Smooth muscle cell of the brain vasculature (primary cell): ENCODE results near the gene MGAT4A.
"Not testable (repeated sequence)": the region's sequence is repeated elsewhere in the genome, so short reads cannot be mapped to it uniquely, and the experiment has no call there.

Experiments
- DNase-seq: peaks from one replicate; pipeline ENCODE4 v3.0.0-alpha.2; 2012; ENCODE audit warnings: low read depth, low spot score

MGAT4A gene

GRCh38 chr2:98607741-98608115 is 123.2 kb downstream of the MGAT4A start:
- DNase-seq: no peak

GRCh38 chr2:98607104-98607503 is 123.8 kb downstream of the MGAT4A start:
- DNase-seq: no peak

DNA sequence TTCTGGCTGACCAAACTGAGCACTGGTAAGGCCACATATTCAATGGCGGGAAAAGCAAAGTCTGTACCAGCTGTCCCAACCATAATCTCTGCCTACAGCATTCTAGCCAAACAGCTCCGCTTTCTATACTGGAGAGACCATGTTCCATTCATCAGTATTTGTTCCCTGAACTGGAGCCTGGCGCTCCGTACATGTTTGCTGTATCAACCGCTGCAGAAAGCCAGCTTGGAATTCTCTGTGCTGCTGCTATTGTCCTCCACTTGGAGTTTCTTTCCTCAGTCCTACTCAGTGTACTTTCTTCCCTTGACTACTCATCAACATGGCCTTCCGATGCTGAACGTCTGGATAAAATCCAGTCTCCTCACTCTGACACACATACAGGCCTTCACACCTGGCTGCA is 124.5 kb downstream of the MGAT4A start:
- DNase-seq: no peak

GRCh38 chr2:98605076-98605475 is 125.9 kb downstream of the MGAT4A start:
- no peak for DNase-seq

DNA sequence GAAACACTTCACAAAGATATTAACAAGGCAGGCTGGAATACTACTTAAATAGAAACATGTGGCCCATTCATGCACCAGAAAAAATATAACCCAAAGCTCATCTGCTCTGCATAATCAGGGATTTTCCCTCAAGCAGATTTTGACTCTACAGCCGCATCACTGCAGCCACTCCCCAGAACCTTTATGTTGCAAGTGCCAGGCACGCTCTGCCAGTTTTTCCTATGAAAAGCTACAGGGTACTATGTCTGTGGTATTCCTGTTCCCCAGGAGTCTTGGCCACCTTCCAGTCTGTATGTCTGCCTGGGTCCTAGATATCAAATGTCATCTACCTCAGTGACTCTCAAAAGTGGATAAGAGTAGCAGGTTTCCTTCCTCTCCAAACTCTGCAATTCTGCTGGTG is 126.4 kb downstream of the MGAT4A start:
- DNase-seq: no peak

DNA sequence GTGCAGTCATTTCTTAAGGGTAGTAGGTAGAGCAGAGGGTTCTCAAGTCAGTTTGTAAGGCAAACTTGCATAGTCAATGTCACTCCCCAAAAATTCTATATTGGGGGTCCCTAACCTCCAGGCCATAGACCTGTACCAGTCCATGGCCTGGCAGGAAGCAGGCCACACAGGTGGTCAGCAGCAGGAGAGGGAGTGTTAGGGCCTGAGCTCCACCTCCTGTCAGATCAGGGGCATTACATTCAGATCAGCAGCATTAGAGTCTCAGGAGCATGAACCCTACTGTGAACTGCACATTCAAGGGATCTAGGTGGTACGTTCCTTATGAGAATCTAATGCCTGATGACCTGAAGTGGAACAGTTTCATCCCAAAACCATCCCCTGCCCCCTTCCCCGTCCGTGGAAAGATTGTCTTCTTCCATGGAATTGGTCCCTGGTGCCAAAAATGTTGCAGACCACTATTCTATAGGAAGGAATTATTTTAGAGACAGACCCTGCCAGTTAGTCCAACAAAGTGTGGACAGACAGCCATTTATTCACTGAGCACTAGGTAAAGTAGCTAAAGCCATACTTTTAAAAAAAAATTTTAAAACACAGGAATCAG is 129.3 kb downstream of the MGAT4A start:
- no peak for DNase-seq

- no peak for DNase-seq
Measured at GRCh38 chr2:98598781-98599428, 132.0 kb downstream of the MGAT4A start.

GRCh38 chr2:98594665-98595064 is 136.3 kb downstream of the MGAT4A start:
- not testable (repeated sequence) for DNase-seq

DNA sequence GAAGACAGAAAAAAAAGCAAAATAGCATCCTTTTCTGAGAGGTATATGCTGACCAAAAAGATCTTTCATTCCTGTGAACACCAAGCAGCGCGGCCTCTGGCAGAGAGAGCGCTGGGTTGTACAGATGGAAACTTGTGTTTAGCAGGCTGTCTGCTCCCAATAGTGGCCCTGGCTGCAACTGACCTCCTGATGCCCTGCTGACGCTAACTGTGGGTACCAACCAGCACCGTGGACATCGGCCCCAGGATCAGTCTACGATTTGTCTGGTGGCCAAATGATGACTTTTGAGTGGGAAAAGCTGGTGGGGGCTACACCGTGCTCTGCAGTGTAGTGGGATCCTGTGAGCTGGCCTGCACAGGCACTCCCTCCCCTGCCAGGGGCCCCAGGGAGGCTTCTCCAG is 138.4 kb downstream of the MGAT4A start:
- DNase-seq: no peak

DNA sequence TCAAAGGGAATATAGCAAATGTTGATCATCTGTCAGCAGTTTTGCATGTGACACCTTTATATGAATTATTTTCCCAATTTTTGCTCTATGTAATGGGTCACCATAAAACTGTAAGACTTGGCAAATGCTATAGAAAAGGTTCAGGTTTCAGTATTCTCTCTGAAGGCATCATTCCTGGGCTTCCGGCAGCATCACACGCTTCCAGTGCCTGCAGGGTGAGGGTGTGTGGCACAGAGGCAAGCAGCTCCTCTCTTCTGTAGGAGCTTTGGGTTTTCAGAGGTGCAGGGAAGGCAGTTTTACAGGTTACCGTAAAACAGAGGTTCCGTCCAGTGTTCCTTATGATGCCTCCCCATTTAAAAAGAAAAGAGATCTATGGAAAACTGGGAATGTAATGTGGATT is 141.4 kb downstream of the MGAT4A start:
- no peak for DNase-seq

GRCh38 chr2:98588880-98589431 is 142.0 kb downstream of the MGAT4A start:
- DNase-seq: no peak

DNA sequence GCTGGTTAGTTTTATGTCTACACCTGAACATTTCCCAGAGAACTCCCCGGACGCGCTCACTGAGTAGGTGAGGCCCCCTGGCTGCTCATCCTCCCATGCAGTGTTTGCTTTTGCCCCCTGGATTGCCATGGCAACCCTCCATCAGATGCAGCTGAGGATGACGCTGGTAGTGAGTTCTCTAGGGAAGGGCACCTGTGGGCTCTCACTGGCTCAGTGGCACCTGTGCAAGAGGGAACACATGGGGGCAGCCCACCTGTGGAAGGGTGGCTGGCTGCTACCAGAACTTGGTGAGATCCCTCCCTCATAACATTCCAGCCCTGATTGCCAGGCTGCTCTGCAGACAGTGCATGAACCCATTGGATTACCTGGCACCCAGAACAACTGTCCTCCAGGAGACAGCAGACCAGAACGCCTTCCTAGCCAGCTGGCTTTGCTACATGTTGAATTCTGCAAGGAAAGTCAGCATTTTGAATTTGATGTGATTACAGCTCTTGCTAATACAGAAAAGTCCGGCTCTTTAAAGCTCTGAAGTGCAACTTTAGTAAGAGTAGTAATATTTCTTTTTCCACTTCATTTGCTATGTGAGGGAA is 144.3 kb downstream of the MGAT4A start:
- DNase-seq: no peak

- no peak for DNase-seq
Measured at GRCh38 chr2:98585386-98585785, 145.5 kb downstream of the MGAT4A start.

DNA sequence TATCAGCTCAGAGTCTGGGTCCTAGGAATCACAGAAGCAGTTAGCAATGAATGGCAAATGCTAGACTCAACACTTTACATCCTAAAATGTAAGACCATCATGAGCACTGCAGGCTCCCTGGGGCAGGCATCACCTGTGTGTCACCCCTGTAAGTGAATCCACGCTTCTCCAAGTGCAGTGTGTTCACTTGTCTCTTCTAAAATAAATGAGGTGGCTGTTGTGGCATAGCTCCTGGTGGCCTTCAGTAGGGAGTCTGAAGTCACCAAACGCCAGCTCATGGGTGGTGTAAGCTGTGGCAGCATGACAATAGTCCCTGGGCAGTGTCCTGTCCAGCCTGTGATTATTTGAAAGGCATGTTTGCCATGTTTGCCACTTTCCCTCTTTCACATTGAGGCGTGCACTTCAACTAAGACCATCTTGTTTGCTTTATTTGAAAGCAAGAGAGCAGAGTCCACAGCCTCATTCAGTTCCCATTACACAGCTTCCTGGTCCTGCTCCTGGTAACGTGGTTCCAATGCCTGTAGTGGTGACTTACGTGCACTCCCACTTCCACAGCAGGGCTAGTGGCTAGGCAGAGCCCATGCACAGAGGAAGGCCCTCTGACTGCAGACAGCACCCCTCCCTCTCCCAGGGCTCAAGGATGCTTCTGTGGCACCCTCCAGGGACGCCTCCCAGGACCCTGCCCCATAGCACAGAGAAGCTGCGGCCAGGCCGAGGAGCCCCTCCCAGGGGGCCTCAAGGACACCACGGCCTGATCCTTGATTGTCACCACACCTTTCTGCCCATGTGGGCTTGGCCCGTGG is 146.9 kb downstream of the MGAT4A start:
- DNase-seq: no peak

GRCh38 chr2:98583276-98583675 is 147.7 kb downstream of the MGAT4A start:
- DNase-seq: no peak

DNA sequence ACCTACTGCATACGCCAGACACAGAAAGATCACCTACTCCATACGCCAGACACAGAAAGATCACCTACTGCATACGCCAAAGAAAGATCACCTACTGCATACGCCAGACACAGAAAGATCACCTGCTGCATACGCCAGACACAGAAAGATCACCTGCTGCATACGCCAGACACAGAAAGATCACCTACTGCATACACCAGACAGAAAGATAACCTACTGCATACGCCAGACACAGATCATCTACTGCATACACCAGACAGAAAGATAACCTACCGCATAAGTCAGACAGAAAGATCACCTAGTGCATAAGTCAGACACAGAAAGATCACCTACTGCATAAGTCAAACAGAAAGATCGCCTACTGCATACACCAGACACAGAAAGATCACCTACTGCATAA is 148.4 kb downstream of the MGAT4A start:
- DNase-seq: no peak

DNA sequence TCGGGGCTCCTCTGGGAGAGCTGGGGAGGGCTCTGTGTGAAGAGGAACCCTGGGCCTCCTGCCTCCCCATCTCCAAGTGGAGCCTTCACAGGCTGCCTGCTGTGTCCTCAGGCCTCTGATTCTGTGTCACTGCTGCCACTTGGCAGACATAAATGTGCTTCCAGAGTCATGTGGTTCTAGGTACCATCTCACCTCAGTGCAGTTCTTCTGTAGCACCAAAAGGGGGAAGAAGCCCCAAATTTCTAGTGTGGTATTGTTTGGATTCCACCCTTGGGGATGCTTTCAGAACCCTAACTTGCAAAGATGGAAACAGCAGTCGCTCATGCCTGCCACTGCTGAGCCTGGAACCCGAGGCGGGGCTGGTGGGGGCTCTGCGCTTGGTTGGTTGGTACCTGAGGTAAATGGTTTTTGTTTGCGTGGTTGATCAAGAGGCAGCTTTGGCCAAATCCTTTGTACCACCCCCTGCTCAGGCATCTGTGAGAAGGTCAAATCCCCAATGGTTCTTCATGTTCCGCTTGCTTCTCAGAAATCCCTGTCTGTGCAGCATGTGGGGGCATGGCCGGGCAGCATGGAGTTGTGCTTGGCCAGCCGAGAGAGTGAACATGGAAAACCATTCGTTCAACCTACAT is 150.2 kb downstream of the MGAT4A start:
- no peak for DNase-seq

GRCh38 chr2:98579926-98580325 is 151.0 kb downstream of the MGAT4A start:
- DNase-seq: no peak

DNA sequence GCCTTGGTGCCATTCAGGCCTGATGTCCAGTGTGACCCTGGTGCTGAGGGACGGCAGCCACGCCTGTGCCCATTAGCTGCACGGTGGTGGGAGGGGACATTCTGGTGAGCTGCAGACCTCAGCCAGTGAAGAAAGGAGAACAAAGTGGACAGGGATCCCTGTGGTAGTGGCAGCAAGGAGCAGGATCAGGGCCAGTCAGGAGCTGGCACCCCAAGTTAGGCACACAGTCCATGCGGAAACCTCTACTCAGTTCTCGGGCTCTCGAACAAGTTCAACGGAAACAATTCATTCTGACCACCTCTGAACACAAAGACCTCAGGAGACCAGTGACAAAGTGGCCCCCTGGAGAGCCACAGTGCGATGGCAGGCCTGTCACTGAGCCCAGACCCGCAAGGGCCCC is 152.7 kb downstream of the MGAT4A start:
- DNase-seq: no peak

GRCh38 chr2:98577313-98577712 is 153.6 kb downstream of the MGAT4A start:
- no peak for DNase-seq

- no peak for DNase-seq
Measured at GRCh38 chr2:98576666-98577312, 154.1 kb downstream of the MGAT4A start.
